ENCODE results near the gene KLHL24. TPM values are rescaled to one million over a fixed set of nuclear protein-coding genes. Genes with fewer than 3 reads are reported as not detected.
A peak's percentile ranks its signal among the peaks of the same experiment; 100 is the strongest.
"Not testable (repeated sequence)": the region's sequence is repeated elsewhere in the genome, so short reads cannot be mapped to it uniquely, and the experiment has no call there.

The KLHL24 gene
- polyA plus RNA-seq, 4 donors, result 8.1 to 41.4 (median 12.4) TPM

DNA sequence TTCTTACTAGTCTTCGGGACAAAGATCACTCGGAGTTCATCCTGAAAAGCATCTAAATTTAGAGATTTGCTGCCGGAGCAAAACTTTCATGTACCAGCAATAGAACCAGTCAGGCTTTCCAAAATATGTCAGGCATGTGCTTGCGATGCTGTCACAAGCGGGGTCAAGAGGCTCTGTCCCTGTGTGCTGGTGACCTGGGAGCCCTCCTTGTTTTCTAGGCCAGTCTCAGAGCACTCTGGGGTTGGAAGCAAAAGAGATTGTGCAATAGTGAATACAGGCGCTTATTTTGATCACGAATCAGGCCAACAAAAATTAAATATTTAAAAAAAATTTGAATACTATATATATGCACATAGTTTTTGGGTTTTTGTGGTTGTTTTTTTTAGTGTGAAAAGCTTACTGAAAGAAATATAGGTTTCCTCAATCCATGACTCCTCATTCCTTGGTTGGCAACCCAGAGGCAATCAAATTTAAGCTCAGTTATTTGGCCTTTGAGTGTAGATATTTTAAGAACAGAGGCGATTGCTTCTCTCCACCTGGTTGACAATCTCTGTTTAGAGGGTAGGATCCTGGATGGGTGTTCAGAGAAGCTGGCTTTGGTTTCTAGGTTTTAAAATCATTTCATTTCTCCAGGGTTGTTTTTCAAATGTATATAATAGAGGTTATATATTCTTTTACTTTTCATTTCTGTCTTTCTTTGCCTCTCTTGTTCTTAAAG lies 8.4 kb upstream of the KLHL24 start:
- DNase-seq (no peak), FAIRE-seq (no peak)
- Histone ChIP-seq H3K4me1 (ENCODE audit: control insufficient read depth in 3 of 3, insufficient read depth in 2 of 3, low read depth in 1 of 3, low read length in 2 of 3) (peaks cover 0 to 1% (median 1%) of the 10 kb centered on the region in 3 donors), H3K27ac (ENCODE audit: low read depth in 1 of 3, low read length in 2 of 3) (no peak overlapping the region), H3K4me3 (ENCODE audit: low read depth in 1 of 3, low read length in 3 of 3) (no peak overlapping the region), H3K27me3 (ENCODE audit: control insufficient read depth in 3 of 3, insufficient read depth in 3 of 3, low read length in 3 of 3) (no peaks in the 10 kb centered on the region), H3K36me3 (ENCODE audit: control insufficient read depth in 3 of 3, insufficient read depth in 2 of 3, low read depth in 1 of 3, low read length in 3 of 3) (no peaks in the 10 kb centered on the region), H3K9me3 (ENCODE audit: control insufficient read depth in 2 of 2, insufficient read depth in 1 of 2, low read depth in 1 of 2, low read length in 1 of 2) (no peaks in the 10 kb centered on the region)
- WGBS, 3 donors, result 80 to 90% (median 88%) methylated on average over 8 of the region's 8 CpGs

DNA sequence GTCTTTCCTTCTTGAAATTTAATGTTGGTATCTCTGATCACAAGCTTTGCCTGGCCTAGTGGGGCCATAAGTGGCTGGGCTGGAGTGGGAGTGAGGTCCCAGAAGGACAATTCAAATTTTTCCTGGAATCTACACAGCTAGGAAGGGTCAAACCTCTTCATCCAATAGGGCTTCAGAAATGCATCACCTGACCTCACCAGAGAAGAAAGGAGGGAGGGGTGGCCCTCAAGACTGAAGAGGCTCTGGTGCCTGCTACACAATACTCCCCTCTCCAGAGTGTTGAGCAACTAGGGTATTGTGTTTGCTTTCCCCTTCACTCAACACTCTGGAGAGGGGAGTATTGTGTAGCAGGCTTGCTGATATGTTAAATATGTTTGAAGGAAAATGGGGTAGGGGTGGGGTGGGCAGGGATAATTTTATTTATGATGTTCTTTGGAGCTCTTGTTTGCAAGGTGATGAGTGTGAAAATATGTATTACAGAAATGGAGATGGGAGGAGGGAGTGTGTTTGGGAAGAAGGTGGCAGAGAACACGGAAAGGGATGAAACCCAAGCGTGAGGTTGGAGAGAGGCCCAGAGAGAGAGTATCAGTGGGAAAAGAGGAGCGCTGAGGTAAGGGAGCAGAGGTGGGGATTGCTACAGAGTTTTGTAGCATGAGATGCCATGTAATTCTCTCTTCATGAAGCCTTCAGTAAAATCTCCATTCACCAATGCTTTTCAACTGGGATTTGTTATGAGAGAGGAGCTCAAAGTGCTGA lies 5.7 kb upstream of the KLHL24 start:
- 93 to 98% (median 93%) methylated on average over 3 of the region's 3 CpGs for WGBS, 3 donors
- no peak for FAIRE-seq

DNA sequence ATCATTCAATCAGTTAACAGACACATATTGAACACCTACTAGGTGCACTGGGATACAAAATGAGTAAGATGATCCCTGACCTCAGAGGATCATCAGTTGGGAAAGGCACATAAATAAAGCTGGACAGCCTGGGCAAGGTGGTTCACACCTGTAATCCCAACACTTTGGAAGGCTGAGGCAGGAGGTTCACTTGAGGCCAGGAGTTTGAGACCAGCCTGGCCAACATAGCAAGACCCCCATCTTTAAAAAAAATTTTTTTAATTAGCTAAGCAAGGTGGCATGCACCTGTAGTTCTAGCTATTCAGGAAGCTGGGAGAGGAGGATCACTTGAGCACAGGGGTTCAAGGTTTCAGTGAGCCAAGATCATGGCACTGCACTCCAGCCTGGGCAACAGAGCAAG lies 3.7 kb upstream of the KLHL24 start:
- no peaks in the 10 kb centered on the region for H3K36me3 ChIP-seq (ENCODE audit: control insufficient read depth in 3 of 3, insufficient read depth in 2 of 3, low read depth in 1 of 3, low read length in 3 of 3)
- FAIRE-seq (no peak), DNase-seq (no peak)
- H3K27ac ChIP-seq (ENCODE audit: low read depth in 1 of 3, low read length in 2 of 3), result no peak overlapping the region
- no peak overlapping the region for H3K4me3 ChIP-seq (ENCODE audit: low read depth in 1 of 3, low read length in 3 of 3)
- peaks cover 0 to 11% (median 4%) of the 10 kb centered on the region in 3 donors for H3K4me1 ChIP-seq (ENCODE audit: control insufficient read depth in 3 of 3, insufficient read depth in 2 of 3, low read depth in 1 of 3, low read length in 2 of 3)
- H3K9me3 ChIP-seq (ENCODE audit: control insufficient read depth in 2 of 2, insufficient read depth in 1 of 2, low read depth in 1 of 2, low read length in 1 of 2), result no peaks in the 10 kb centered on the region
- no peaks in the 10 kb centered on the region for H3K27me3 ChIP-seq (ENCODE audit: control insufficient read depth in 3 of 3, insufficient read depth in 3 of 3, low read length in 3 of 3)

More for the DNA sequence above, 5.7 kb upstream of the KLHL24 start:
- H3K4me3 ChIP-seq (ENCODE audit: low read depth in 1 of 3, low read length in 3 of 3), result no peak overlapping the region
- no peaks in the 10 kb centered on the region for H3K27me3 ChIP-seq (ENCODE audit: control insufficient read depth in 3 of 3, insufficient read depth in 3 of 3, low read length in 3 of 3)
- H3K9me3 ChIP-seq (ENCODE audit: control insufficient read depth in 2 of 2, insufficient read depth in 1 of 2, low read depth in 1 of 2, low read length in 1 of 2), result no peaks in the 10 kb centered on the region
- H3K4me1 ChIP-seq (ENCODE audit: control insufficient read depth in 3 of 3, insufficient read depth in 2 of 3, low read depth in 1 of 3, low read length in 2 of 3), result peaks cover 0 to 11% (median 4%) of the 10 kb centered on the region in 3 donors
- no peaks in the 10 kb centered on the region for H3K36me3 ChIP-seq (ENCODE audit: control insufficient read depth in 3 of 3, insufficient read depth in 2 of 3, low read depth in 1 of 3, low read length in 3 of 3)
- DNase-seq, result no peak
- no peak overlapping the region for H3K27ac ChIP-seq (ENCODE audit: low read depth in 1 of 3, low read length in 2 of 3)

DNA sequence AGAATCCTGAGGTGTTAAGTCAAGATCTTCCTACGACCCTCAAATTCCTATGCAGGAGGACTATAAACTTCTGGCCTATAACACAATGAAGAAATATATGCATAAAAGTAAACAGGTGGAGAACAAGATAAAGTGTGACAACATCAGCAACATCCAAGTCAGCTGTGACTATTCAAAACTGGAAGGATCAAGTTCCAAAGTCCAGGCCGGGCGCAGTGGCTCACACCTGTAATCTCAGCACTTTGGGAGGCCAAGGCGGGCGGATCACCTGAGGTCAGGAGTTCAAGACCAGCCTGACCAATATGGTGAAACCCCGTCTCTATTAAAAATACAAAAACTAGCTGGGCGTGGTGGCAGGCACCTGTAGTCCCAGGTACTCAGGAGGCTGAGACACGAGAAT lies 2.7 kb upstream of the KLHL24 start:
- Histone ChIP-seq H3K4me1 (ENCODE audit: control insufficient read depth in 3 of 3, insufficient read depth in 2 of 3, low read depth in 1 of 3, low read length in 2 of 3) (peaks cover 0 to 11% (median 4%) of the 10 kb centered on the region in 3 donors), H3K27ac (ENCODE audit: low read depth in 1 of 3, low read length in 2 of 3) (peak overlapping the region in 2 of 3 donors; percentile 18 to 81)
- FAIRE-seq; H3K27me3 ChIP-seq (ENCODE audit: control insufficient read depth in 3 of 3, insufficient read depth in 3 of 3, low read length in 3 of 3); H3K9me3 ChIP-seq (ENCODE audit: control insufficient read depth in 2 of 2, insufficient read depth in 1 of 2, low read depth in 1 of 2, low read length in 1 of 2); H3K4me3 ChIP-seq (ENCODE audit: low read depth in 1 of 3, low read length in 3 of 3); H3K36me3 ChIP-seq (ENCODE audit: control insufficient read depth in 3 of 3, insufficient read depth in 2 of 3, low read depth in 1 of 3, low read length in 3 of 3): not testable (repeated sequence)
- peak; percentile 86 to 87 for DNase-seq
- 19 to 74% (median 44%) methylated on average over 8 of the region's 8 CpGs for WGBS, 3 donors

DNA sequence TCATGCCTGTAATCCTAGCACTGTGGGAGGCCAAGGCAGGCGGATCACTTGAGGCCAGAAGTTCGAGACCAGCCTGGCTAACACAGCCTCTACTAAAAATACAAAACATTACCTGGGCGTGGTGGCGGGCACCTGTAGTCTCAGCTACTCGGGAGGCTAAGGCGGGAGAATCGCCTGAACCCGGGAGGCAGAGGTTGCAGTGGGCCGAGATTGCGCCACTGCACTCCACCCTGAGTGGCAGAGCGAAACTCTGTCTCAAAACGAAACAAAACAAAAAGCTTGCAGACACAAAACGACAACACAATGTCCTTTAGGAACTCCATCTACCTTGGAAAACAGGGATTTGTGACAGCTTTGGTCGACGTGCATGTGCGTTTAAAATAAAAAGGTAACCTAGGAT lies 716 bp upstream of the KLHL24 start:
- H3K36me3 ChIP-seq (ENCODE audit: control insufficient read depth in 3 of 3, insufficient read depth in 2 of 3, low read depth in 1 of 3, low read length in 3 of 3), result peaks cover 0 to 10% (median 0%) of the 10 kb centered on the region in 3 donors
- FAIRE-seq (no peak), DNase-seq (no peak)
- no peaks in the 10 kb centered on the region for H3K9me3 ChIP-seq (ENCODE audit: control insufficient read depth in 2 of 2, insufficient read depth in 1 of 2, low read depth in 1 of 2, low read length in 1 of 2)
- peak overlapping the region in 2 of 3 donors; percentile 99 to 100 for H3K27ac ChIP-seq (ENCODE audit: low read depth in 1 of 3, low read length in 2 of 3)
- WGBS, 3 donors, result 63 to 74% (median 69%) methylated on average over 16 of the region's 16 CpGs
- H3K27me3 ChIP-seq (ENCODE audit: control insufficient read depth in 3 of 3, insufficient read depth in 3 of 3, low read length in 3 of 3), result no peaks in the 10 kb centered on the region
- H3K4me3 ChIP-seq (ENCODE audit: low read depth in 1 of 3, low read length in 3 of 3), result peak overlapping the region in 1 of 3 donors; percentile 36
- peaks cover 3 to 14% (median 4%) of the 10 kb centered on the region in 3 donors for H3K4me1 ChIP-seq (ENCODE audit: control insufficient read depth in 3 of 3, insufficient read depth in 2 of 3, low read depth in 1 of 3, low read length in 2 of 3)

DNA sequence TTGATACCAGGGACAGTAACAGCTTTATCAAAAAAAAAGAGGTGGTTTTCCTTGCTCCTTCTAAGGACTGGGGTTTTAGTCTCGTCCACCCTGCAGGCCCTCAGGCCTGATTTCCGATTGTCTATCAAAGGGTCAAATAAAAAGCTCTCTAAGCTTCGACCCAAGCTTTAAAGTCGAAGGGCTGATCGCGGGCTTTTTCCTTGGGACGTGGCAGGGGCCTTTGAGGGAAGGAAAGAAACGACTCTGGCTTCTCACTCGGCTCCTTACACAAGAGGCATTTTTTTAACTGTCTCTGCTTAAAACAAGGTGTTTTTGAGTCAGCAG lies 354 bp upstream of the KLHL24 start:
- Histone ChIP-seq H3K4me3 (ENCODE audit: low read depth in 1 of 3, low read length in 3 of 3) (peak overlapping the region; percentile 36 to 96 (median 93)), H3K9me3 (ENCODE audit: control insufficient read depth in 2 of 2, insufficient read depth in 1 of 2, low read depth in 1 of 2, low read length in 1 of 2) (no peaks in the 10 kb centered on the region), H3K36me3 (ENCODE audit: control insufficient read depth in 3 of 3, insufficient read depth in 2 of 3, low read depth in 1 of 3, low read length in 3 of 3) (peaks cover 0 to 11% (median 0%) of the 10 kb centered on the region in 3 donors), H3K27me3 (ENCODE audit: control insufficient read depth in 3 of 3, insufficient read depth in 3 of 3, low read length in 3 of 3) (no peaks in the 10 kb centered on the region), H3K4me1 (ENCODE audit: control insufficient read depth in 3 of 3, insufficient read depth in 2 of 3, low read depth in 1 of 3, low read length in 2 of 3) (peaks cover 3 to 14% (median 4%) of the 10 kb centered on the region in 3 donors), H3K27ac (ENCODE audit: low read depth in 1 of 3, low read length in 2 of 3) (peak overlapping the region; percentile 98 to 100 (median 99))
- FAIRE-seq (no peak), DNase-seq (no peak)
- 1 to 3% (median 2%) methylated on average over 9 of the region's 9 CpGs for WGBS, 3 donors

DNA sequence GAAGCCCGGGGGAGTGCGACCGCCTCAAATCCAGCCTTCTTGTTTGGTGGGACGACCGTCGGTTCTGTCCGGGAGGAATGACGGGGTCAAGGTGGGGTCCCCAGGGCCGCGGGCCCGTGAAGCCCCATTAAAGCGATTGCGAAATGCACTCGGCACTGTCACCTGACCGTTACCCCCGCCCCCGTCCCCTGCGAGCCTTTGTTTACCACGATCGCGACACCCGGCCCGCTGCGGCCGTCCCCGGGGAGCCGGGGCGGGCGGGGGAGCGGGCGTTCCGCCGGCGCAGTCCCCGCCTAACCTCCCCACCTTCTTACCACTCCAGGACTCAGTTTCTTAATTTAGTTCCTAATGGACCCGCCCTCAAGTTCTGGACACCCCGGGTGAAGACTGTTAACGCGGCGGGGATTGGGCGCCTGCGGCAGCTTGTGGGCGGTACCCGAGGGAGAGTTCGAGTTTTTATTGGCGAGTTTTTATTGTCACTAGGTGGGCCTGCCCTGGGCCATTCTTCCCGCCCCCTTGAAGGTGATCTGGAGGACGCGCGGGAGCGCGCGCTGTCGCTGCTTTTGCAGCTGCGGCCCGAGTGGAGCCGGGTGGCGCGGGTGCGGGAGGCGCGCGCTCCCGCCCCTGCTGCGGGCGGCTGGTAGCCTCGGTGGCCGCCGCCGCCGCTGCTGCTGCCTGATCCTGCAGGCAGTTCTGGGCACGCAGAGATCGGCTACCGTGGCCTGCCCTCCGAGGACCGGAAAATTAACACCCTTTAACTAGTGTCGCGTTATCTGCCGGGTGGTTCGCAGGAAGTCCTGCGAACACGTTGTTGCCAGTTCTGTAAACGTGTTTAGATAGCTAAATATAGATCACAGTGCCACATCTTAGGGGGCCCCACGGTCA lies 1.0 kb downstream of the KLHL24 start:
- WGBS, 3 donors, result 0% methylated on average over 67 to 84 of the region's 84 CpGs
- H3K4me3 ChIP-seq (ENCODE audit: low read depth in 1 of 3, low read length in 3 of 3), result peak overlapping the region; percentile 93 to 97 (median 96)
- H3K27ac ChIP-seq (ENCODE audit: low read depth in 1 of 3, low read length in 2 of 3), result peak overlapping the region; percentile 98 to 100 (median 99)
- DNase-seq (peak; percentile 98 to 99), FAIRE-seq (no peak)
- no peaks in the 10 kb centered on the region for H3K27me3 ChIP-seq (ENCODE audit: control insufficient read depth in 3 of 3, insufficient read depth in 3 of 3, low read length in 3 of 3)
- peaks cover 3 to 14% (median 4%) of the 10 kb centered on the region in 3 donors for H3K4me1 ChIP-seq (ENCODE audit: control insufficient read depth in 3 of 3, insufficient read depth in 2 of 3, low read depth in 1 of 3, low read length in 2 of 3)
- H3K9me3 ChIP-seq (ENCODE audit: control insufficient read depth in 2 of 2, insufficient read depth in 1 of 2, low read depth in 1 of 2, low read length in 1 of 2), result no peaks in the 10 kb centered on the region
- H3K36me3 ChIP-seq (ENCODE audit: control insufficient read depth in 3 of 3, insufficient read depth in 2 of 3, low read depth in 1 of 3, low read length in 3 of 3), result peaks cover 0 to 11% (median 0%) of the 10 kb centered on the region in 3 donors

DNA sequence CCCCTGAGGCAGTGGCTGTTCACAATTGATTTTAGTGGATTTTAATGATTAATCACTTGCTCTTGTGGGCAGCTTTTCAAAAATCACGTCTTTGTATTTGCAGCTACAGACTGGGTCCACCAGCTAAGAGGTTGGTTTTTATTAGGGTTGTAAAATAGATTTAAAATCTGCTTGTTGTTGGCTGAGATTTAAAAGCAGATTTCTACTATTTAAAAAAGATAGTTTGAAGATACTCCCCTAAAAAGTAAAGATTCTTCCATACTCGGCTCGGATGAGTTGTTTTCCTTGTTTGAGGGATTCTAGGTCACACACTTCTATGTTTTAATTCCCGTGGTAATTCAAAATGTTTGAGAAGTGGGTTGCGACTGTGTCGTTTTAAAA lies 1.7 kb downstream of the KLHL24 start:
- no peaks in the 10 kb centered on the region for H3K27me3 ChIP-seq (ENCODE audit: control insufficient read depth in 3 of 3, insufficient read depth in 3 of 3, low read length in 3 of 3)
- DNase-seq, result no peak
- peak overlapping the region; percentile 72 to 100 (median 99) for H3K27ac ChIP-seq (ENCODE audit: low read depth in 1 of 3, low read length in 2 of 3)

More for the DNA sequence above, 1.7 kb downstream of the KLHL24 start:
- 5 to 28% (median 18%) methylated on average over 6 of the region's 6 CpGs for WGBS, 3 donors
- Histone ChIP-seq H3K36me3 (ENCODE audit: control insufficient read depth in 3 of 3, insufficient read depth in 2 of 3, low read depth in 1 of 3, low read length in 3 of 3) (peaks cover 0 to 11% (median 0%) of the 10 kb centered on the region in 3 donors), H3K4me1 (ENCODE audit: control insufficient read depth in 3 of 3, insufficient read depth in 2 of 3, low read depth in 1 of 3, low read length in 2 of 3) (peaks cover 2 to 13% (median 3%) of the 10 kb centered on the region in 3 donors), H3K9me3 (ENCODE audit: control insufficient read depth in 2 of 2, insufficient read depth in 1 of 2, low read depth in 1 of 2, low read length in 1 of 2) (no peaks in the 10 kb centered on the region), H3K4me3 (ENCODE audit: low read depth in 1 of 3, low read length in 3 of 3) (peak overlapping the region; percentile 93 to 97 (median 96))
- no peak for FAIRE-seq

All from small intestine (tissue), 7 donors.